GM21367 (cell line): ENCODE measurements around the gene RERGL.
"Not testable (repeated sequence)": the region's sequence is repeated elsewhere in the genome, so short reads cannot be mapped to it uniquely, and the experiment has no call there.

Experiments used
- ATAC-seq: cut with Tn5 transposase; IDR thresholded peaks from one replicate; pipeline ENCODE4 v1.9.1; 2021; ENCODE audit not compliant: unreplicated experiment

RERGL gene, protein sequence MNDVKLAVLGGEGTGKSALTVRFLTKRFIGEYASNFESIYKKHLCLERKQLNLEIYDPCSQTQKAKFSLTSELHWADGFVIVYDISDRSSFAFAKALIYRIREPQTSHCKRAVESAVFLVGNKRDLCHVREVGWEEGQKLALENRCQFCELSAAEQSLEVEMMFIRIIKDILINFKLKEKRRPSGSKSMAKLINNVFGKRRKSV

DNA sequence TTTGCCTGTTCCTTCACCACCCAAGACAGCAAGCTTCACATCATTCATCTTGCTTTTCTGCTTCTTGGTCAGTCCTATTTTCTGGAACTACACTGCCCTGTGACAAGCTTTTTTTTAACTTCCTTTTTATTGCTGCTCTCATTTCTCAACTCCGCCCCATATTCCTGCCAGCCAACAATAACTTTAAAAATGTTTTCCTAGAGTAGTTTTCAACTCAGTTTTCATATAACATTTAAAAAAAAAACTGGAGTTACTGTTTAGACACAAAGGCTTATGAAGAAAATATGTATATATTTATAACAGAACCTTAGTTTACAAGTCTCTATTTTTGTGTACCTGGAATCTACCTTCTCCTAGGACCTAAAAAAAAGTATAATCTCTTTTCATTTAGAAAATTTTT, at the start of gene RERGL:
Gene RERGL, minus strand, starts transcription at position 101 of the 400 bp plus-strand sequence. Its CDS starts 53 bp downstream, at position 48.
- no peak for ATAC-seq

DNA sequence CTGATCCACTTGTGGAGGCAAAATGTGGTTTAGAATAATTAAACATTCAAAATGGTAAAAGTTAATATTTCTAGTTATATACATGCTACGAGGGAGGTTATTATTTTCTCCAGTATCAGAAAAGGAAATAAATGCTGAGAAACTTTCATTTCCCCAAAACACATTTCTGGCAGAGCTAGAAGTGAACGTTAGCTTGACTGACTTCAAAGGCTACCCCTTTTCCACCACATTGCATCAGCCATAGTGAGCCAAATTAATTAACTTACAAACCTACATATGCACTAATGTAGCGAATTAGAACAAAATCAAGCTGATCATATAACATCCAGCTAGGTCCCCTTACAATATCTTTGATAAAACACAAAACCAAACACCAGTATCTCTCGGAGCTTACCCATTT, 49.3 kb upstream of the RERGL start:
- no peak for ATAC-seq

DNA sequence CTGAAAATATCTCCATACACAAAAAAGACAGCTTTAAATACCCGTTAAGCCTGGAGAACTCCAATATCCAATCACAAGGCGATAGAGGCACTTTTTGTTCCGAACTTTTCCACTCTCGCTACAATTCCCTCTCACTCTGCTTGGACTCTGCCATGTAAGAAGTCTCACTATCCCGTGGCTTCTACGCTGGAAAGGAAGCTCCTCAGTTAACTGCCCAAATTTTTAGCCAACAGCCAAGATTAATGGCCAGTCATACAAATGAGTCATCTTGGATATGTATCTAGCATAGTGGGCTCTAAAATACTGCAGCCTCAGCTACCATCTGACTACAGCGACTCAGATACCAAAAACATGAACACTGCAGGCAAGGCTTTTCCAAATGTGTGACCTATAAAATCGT, 45.5 kb upstream of the RERGL start:
- no peak for ATAC-seq

DNA sequence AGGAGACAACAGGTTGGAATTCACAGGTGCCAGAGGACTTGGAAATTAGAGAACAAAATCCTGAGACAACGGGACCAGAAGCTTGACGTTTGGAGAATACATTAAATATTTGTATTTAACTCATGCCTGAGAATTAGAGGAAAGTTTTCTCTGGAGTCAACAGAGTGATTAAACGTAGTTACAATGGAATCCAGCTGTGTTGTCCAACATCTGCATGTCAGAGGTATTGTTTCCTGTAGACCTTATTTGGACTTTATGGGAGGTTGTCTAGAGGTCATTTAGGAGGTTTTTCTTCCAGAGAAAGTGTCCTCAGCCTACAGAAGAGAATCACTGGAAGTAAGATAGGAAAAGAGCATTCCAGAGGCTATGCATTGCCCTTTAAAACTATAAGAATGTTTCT, 45.1 kb upstream of the RERGL start:
- no peak for ATAC-seq

DNA sequence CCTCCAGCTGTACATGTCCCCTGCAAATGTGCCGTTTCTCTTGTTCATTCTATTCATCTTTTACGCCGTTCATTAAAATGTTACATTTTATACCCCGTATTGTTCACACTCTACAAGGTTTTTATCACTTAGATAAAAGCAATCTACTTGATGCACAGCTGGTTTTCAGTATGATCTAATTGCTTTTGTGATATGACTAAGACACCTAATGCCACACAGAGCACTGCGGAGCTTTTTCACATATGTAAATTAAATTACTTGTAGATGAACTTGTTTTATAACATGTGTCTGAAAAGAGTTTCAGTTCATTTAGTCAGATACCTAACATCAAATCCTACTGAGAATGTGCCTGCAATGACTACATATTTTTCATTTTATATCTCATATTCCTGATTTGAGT, 40.9 kb upstream of the RERGL start:
- ATAC-seq, result no peak

DNA sequence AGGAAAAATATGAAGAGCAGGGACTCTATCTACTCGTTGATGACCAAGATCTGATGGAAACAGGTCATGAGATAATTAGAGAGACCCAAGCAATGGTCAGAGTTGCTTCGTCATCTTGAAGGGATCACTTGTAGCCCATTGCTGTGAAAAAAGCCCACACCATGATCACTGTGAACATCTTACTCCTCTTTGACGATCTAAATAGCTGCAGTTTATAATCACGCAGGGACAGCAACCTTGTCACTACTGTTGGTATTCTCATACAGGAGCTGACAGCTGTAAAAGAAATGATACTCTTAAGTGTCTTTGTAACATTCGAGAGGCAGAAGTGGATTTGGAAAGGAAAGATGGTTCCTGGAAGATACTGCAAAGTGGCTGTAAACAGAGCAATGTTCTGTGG, 33.7 kb upstream of the RERGL start:
- ATAC-seq, result no peak

DNA sequence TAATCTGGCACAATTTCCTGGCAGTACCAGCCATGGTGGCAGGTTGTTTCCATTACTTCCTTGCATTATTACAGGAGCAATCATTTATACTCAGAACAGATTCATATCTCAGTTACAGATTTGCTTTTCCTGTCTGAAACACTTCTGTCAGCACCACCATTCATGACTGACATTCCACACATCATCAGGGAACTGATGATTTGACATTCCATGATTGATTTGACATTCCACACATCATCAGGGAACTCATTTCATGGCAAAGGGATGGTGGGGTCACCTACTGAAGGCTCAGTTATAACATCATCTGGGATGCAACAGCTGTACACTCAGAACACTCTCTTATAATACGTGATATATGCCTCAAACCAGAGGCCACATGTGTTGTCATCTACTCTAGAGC, 30.9 kb upstream of the RERGL start:
- ATAC-seq, result no peak

DNA sequence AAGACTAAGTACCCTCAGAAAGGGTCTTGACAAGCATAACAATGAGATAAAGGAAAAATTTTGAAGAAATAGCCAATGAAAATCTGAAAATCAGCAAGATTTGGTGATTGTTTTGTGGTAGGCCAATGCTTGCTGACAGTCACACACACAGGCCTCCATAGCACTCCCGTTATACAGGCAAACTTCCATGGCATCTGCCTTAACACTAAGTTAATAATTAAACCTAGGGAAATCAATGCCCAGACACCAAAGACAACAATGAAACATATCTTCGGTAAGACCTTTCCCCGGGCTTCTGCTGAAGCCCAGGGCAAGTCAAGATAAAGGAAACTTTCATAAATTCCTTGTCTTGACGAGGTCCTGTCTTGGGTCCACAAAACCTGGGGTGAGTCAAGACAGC, 18.6 kb upstream of the RERGL start:
- no peak for ATAC-seq

DNA sequence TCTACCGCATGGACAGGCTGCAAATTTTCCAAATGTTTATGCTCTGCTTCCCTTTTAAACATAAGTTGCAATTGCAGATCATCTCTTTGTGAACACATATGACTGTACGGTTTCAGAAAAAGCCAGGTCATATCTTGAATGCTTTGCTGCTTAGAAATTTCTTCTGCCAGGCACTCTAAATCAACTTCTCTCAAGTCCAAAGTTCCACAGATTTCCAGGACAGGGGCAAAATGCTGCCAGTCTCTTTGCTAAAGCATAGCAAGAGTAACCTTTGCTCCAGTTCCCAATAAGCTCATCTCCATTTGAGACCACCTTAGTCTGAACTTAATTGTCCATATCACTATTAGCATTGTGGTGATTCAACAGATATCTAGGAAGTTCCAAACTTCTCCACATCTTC, 13.6 kb upstream of the RERGL start:
- ATAC-seq, result no peak

DNA sequence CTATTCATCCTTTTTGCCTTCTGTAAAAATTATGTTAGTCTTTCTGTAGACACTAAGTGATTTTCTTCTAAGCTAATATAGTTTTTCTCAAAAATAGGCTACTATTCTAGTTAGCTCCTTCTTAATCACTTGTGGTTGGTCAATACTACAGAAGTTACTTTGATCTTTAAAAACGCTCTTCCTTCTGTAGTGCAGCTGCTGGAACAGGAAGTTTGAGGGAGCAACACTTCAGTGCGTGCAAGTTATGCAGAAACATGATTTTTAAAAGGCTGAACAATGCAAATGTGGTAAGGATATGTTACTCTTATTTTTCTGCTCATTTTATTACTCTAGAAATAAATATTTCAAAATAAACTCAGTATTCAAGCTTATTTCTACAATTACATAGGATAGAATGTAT, 11.1 kb upstream of the RERGL start:
- no peak for ATAC-seq

DNA sequence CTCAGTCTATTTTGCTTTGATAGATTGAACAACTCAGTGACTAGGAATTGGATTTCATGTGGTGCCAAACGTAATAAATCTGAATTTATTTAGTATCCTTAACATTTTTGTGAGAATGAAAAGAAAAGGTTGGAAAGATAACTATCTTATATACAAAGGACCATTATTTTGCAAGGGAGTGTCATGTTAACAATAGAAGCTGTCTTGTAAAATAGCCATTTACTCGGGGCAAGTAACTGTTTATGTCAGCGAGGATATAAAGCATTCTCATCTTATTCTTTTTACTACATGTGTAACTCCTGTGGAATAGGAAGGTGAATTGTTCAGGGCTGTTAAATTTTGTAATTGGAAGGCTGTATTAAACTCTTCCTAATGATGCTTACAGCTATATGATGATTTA, 5.9 kb downstream of the RERGL start:
- no peak for ATAC-seq

DNA sequence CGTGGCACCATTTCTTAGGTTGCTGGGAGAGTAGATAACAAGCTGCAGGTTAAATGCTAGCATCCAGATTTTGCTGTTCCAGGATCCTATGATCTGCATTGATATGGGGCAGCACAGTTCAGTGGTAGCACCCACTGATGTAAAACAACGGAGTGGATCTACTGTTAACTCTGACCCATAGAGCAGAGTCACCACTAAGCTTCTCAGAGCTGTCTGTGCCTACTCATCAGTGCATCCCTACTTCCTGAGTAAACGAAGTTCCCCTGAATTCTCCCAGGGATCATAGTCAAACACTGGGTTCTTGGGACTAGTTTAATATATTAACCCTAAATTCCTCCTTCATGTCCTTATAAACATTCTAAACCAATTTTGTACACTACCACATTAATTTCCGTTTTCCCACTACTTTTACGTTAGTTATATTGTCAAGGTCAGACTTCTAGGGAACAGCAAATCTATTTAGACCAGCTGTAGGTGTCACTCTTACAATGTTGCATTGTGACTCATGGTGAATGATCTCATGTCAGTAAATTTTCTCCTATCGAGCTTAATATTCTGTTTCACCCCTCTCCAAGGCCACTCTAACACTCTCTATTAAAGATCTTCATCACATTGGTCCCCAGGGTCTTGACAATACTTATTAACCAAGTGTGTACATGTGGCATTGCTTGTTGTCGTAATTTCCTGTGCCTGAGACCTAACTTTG, 10.3 kb downstream of the RERGL start:
- ATAC-seq, result no peak

DNA sequence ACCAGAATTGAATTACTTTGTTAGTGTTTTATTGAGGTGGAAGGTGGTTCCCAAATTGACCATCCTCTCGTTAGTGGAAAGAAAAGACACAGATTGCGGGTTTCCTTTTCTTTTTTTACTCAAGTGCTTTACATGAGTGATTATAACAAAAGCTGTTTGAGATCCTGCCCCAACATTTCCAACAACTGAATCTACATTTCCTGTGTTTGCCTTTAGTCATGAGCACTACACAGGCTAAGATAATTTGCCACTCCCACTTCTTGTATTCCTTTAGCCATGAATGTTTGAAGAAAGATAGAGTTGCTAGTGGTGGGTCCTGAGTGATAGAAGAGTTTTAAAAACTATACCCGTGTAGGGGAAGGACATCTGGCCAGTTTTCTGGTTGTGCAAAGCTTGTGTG, 16.0 kb downstream of the RERGL start:
- ATAC-seq, result no peak

DNA sequence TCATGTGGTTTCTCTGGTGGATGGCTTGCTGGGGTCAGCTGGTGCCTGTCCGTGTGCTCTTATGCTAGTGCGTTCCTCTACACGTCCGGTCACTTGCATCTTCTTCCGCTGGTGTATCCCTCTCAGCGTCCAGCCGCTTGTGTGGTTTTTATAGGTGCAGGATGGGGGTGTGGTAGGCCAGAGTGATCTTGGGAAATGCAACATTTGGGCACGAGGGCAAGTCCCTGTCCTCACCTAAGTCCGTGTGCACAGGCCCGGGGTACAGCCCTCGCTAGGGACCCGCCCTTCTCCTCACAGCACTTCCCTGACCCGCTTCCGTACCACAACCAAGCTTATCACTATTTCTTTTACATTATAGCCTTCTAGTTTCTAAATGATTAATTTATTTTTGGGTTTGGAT, 17.3 kb downstream of the RERGL start:
- ATAC-seq, result no peak

DNA sequence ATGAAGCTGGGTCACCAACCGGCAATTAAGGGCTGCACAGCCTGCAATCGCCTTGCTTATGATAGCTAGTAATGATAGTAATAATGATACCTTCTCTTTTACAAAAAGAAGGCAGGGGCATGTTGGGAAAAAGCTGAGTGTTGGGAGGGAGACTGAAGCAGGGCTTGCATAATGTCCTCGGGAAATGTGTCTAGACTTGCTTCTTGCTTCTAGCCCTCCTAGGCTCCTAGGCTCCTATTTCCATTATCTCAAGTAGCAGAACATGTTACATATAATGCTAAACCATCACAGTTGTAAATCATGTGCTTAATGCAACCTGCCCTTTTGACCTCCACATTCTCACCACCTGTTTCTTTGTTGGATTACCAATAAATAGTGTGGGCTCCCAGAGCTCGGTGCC, 18.7 kb downstream of the RERGL start:
- no peak for ATAC-seq

DNA sequence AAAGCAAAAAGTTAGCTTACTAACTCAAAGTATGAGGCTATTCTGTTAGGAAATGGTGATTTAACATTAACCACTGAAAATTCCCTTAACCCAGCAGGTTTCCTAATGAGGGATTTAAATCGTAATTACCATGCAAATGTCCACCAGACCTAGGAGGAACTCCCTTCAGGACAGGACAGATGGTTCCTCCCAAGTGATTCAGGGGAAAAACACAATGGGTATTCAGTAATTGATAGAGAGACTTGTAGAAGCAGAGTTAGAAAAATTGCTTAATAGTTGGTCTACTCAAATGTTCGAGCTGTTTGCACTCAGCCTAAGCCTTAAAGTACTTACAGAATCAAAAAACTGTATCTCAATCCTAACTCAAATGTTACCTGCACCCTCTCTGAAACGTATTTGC, 21.6 kb downstream of the RERGL start:
- no peak for ATAC-seq

DNA sequence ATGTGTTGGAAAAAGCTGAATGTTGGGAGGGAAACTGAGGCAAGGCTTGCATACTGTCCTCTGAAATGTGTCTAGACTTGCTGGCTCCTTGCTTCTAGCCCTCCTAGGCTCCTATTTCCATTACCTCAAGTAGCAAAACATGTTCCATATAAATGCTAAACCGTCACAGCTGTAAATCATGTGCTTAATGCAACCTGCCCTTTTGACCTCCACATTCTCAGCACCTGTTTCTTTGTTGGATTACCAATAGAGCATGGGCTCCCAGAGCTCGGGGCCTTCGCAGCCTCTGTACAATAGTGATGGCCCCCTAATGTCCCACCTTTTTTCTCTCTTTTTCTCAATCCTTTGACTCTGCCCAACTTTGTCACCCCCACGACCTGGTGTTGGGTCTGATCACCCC, 23.3 kb downstream of the RERGL start:
- ATAC-seq, result no peak

DNA sequence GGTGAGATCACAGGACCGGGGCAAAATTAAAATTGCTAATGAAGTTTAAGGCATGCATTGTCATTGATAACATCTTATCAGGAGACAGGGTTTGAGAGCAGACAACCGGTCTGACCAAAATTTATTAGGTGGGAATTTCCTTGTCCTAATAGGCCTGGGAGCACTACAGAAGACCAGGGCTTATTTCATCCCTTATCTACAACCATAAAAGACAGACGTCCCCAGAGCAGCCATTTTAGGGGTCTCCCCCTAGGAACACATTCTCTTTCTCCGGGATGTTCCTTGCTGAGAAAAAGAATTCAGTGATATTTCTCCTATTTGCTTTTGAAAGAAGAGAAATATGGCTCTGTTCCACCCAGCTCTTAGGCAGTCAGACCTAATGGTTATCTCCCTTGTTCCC, 27.1 kb downstream of the RERGL start:
- ATAC-seq, result not testable (repeated sequence)

DNA sequence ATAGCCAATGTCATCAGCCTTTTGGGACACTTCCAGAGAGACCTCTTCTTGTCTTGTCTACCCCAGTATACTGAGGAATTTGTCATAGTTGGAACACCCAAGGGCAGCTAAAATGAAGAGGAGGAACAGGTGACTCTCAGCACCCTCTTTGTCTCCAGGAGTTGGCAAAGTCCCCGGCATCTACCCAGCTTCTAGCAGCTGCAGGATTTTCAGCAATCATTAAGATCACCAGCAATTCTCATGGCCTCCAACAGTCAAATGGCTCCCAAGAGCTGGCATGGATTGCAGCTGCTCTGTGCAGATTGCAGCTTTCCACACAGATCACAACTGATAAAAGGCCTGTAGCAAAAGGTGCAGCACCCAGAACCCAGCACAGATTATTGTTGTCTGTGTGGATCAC, 32.9 kb downstream of the RERGL start:
- no peak for ATAC-seq

DNA sequence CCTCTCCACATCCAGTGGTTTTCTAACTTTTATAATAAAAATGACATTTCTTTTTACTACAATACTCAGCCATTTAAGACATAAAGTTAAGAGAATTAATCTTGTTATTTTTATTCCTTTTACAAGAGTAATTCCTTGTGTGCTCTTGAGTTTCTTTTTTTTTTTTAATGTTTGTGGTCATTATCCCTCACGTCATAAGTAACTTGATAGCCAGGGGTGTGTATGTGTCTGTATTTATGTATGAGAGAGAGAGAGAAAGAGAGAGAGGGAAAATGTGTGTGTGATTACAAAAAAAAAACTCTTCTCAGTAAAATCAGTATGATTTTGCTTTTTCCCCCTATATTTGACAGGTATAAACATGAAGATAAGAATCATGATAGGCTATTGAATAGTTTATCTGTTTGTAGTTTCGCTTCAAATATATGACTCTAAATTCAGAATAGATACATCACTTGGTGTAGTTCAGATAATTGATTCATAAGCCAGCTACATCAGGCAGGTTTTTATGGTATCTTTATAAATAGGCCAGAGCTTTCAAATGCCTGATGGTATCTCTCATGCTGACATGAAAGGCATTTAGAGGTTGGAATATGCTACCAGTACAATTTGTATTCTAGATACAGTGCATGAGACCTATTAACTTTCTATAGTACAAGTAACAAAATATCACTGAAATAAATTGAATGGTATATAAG, 34.9 kb downstream of the RERGL start:
- no peak for ATAC-seq

DNA sequence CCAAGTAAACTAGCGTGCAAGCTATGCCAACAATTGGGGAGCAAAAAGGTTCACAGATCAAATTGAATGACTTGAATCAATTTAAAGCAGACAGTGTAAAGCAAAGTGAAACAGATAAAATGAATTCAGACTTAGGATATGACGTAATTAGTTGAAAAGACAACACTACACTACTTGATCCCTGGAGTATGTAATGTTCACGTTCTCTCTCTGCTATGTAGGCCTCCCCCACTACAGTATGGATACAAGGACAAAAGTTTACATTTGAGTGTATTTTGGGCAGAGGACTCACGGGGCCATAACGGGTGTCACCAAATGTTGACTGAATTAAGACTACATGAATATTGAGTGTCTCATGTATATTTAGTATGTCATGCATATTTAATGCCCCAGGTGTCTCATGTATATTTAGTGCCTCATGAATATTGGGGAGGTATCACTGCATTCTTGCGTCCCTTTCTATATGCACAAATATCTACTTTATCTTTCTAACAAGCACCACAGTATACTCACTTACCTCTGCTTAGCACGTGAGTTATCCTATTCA, 44.5 kb downstream of the RERGL start:
- no peak for ATAC-seq

DNA sequence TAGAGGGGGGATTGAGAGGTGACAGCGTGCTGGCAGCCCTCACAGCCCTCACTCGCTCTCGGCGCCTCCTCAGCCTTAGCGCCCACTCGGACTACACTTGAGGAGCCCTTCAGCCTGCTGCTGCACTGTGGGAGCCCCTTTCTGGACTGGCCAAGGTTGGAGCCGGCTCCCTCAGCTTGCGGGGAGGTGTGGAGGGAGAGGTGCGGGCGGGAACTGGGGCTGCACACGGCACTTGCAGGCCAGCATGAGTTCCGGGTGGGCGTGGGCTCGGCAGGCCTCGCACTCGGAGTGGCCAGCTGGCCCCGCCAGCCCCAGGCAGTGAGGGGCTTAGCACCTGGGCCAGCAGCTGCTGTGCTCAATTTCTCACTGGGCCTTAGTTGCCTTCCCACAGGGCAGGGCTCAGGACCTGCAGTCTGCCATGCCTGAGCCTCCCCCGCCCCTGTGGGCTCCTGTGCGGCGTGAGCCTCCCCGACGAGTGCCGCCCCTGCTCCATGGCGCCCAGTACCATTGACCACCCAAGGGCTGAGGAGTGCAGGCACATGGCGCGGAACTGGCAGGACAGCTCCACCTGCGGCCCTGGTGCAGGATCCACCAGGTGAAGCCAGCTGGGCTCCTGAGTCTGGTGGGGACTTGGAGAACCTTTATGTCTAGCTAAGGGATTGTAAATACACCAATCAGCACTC, 49.8 kb downstream of the RERGL start:
- not testable (repeated sequence) for ATAC-seq
